ENCODE results near the gene FREM1. TPM values are rescaled to one million over a fixed set of nuclear protein-coding genes. Genes with fewer than 3 reads are reported as not detected.

FREM1 gene
- polyA plus RNA-seq, 4 donors, result 168 to 177 (median 176) TPM

DNA sequence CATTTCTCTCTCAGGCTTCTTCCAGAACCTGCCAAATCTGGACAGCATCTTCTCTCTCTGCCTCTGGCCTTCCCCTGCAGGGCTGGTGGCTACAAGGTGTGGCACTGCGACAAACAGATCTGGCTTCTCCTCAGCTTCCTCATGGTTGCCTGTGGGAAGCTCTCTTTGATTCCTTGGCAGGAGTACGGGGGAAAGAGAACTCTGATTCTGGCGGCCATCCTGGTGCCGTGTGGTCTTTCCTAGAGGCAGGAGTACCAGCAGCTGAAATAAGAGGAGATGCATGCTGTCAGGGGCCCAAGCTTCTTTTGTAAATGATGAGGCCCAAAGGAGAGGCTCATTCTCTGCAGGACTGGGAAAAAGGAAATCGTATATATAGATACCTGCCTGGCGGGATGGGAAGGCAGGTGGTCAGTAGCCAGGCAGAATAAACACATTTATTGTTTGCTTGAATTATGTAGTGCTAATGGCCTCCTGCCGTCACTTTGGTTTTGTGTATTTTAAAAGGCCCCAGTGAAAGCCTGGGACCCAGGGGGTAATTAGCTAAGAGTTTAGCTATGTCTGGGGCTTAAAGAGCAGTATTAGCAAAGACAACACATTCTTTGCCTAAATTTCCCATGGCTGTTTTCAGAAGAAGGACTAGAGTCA lies 187.7 kb downstream of the FREM1 start, which contains the start of gene CER1:
Gene CER1 (minus strand): TSS at position 343 of the 645 bp plus-strand sequence. CDS start 61 bp downstream, at position 282.
- no peak for DNase-seq (ENCODE audit: low read depth in 4 of 4, low spot score in 3 of 4)

DNA sequence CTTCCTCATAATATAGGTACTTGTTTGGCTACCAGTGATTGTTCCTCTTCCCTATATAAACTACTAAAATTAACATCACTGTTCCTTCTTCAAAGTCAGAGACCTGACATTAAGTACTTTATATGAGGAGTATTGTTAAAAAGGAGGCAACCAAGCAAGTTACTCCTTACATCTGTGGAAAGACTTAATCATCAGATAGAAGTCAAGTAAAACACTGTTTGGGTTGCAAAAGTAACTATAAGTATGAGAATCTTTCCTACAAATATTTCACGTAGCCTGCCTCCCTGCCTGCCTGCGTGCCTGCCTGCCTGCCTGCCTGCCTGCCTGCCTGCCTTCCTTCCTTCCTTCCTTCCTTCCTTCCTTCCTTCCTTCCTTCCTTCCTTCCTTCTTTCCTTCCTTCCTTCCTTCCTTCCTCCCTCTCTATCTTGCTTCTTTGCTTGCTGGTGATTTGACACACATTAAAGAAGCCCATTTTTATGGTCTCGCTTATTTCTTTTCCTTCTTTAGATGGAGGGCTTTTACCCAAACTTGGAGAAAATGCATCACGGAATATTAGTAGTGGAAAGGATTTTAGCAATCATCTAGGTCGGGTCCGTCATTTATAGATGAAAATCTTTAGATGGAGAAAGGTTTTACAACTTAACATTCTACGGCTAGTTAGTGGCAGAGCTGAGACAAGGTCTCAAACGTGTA lies 190.9 kb downstream of the FREM1 start:
- no peak for DNase-seq (ENCODE audit: low read depth in 4 of 4, low spot score in 3 of 4)

DNA sequence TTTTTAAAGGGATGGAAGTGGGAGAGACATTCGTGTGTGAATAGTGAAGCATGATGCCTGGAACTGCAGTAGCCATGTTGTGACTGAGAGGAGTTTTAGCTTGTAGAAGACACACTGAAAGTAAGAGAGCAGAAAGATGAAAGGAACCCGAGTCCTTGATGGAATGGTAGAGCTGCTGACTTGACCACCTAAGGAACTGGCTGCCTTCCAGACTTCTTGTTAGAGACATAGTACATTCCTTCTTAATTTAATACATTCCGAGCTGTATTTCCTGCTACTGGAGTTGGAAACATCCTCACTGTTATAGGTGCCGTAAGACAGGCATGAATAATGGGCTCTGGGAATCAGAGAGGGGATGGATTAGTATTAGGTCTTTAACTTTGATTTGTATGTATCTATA lies 195.1 kb downstream of the FREM1 start:
- no peak for DNase-seq (ENCODE audit: low read depth in 4 of 4, low spot score in 3 of 4)

DNA sequence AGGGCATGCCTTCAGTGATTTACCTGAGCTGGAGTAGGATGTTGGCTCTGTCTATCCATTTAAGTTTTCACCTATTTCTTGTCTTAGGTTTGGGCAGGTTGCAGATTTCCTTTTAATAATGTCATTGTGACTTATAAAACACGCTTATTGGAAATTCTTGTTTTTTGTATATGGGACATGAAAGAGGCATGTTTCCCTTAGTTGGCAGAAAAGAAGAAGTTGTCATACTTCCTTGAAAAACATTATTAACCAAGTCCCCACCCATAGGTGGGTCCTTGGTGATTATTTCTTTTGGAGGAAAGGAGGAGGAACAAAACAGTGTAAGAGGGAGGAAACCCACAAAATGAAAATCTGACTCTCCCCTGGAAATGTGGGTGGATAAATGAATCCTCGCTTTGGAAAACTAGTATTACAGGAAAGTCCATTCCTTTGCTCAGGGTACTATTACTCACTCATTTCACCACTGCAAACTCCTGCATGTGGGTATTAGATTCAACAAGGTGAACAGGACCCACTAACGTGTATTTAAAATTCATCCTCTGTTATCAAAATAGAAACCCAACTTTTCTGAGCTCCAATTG lies 197.0 kb downstream of the FREM1 start:
- no peak for DNase-seq (ENCODE audit: low read depth in 4 of 4, low spot score in 3 of 4)

DNA sequence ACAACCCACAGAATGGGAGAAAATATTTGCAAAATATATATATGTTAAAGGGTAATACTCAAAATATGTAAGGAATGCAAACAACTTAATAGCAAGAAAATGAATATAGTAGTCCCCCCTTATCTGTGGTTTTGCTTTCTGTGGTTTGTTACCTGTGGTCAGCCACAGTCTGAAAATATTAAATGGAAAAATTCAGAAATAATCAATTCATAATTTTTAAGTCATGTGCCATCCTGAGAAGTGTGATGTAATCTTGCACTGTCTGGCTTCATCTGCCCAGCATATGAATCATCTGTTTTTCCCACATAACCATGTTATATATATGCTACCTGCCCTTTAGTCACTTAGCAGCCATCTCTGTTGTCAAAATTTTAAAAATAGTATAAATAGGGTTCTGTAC lies 199.4 kb downstream of the FREM1 start:
- no peak for DNase-seq (ENCODE audit: low read depth in 4 of 4, low spot score in 3 of 4)

DNA sequence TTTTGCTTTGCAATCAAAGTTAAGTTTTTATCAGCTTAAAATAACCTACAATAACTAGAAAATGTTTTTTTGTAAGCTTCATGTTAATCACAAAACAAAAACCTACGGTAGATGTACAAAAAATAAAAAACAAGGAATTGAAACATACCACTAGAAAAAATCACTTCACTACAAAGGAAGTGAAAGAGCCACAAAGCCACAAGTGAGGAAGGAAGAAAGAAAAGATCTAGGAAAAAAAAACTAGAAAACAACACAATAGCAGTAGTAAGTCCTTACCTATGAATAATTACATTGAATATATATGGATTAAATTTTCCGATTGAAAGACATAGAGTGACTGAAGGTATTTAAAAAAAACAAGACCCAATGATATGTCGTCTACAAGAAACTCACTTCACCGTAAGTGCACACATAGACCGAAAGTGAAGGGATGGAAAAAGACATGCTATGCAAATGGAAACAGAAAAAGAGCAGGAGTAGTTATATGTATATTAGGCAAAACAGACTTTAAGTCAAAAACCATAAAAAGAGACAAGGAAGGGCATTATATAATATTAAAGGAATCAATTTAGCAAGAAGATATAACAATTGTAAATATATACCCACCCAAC lies 203.6 kb downstream of the FREM1 start:
- DNase-seq (ENCODE audit: low read depth in 4 of 4, low spot score in 3 of 4), result no peak

DNA sequence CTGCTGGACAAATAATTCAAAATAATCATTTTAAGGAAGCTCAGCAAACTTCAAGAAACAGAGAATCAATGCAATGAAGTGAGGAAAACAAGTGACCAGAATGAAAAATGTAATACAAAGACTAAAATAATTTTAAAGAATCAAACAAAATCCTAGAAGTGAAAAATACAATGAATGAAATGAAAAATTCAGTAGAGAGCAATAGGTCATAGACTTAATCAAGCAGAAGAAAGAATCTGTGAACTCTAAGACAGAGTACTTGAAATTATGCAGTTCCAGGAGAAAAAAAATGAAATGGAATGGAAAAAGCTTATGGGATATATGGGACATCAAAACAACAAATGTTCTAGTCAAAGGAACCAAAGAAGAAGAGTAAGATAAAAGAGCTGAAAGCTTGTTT lies 205.1 kb downstream of the FREM1 start:
- DNase-seq (ENCODE audit: low read depth in 4 of 4, low spot score in 3 of 4), result no peak

DNA sequence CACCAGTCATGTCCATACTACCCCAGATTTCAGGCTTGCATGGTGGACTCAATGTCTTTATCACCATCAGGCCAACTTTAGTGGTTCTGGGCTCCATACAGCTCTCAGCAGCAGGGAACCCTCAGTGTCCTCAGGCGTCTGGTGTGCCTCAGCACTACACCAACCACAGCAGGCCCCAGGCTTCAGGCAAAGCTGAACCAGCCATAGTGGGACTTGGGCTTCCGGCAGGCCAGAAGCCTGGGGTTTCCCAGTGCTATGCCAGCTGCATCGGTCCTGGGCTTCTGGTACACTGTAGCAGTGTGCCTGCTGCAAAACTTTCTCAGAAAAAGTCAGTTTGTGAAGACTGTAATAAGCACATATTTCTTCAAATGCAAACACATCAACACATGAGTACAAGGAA lies 205.9 kb downstream of the FREM1 start:
- DNase-seq (ENCODE audit: low read depth in 4 of 4, low spot score in 3 of 4), result no peak

DNA sequence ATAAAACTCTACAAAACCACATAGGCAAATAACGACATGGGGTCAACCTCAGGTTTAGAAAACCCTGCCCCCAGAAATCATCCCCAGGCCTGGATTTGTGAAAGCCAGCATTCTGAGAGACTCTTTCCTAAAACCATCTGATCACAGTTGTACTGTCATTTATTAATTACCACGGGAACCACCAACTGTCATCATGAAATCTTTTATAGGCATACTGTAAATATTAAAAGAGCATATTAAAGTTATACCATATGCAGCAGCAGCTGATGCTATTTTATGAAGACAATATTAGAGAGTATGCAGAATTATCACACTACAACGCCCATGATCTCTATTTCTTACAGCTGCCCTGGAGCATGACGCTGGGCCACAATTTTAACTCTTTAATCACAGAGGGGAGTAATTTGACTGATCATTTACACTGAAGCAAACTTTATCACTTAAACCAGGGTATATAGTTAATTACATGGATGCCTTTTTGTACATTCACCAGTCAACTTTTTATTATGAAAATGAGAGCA lies 208.0 kb downstream of the FREM1 start:
- no peak for DNase-seq (ENCODE audit: low read depth in 4 of 4, low spot score in 3 of 4)

DNA sequence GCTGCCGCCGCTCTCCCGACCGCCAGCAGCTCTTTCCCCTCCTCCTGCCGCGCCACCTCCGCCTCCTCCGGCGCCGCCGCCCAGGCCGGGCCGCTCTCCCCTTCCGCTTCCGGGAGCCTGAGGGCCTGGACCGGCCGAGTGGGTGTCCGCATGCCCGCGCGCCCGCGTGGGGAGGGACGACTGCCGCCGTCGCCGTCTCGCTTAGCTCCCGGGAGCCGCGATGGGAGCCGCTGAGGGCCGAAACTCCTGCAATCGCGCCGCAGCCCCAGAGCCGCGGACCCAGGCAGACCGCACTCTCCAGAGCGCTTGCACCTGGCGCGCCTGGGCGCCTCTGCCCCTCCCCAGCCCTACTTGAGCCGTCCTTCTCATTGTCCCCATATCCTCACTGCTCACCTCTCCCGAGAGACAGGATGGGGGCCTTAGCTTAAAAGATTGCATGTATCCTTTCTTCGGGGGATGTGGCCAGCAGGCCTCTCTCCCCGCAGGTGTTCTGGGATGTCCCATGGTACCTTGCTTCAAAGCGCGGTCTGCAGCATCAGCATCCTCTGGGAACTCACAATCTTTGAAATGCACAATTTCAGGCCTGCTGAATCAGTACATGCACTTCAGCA lies 216.9 kb downstream of the FREM1 start, which contains the start of gene ZDHHC21:
Gene ZDHHC21 (minus strand): TSS at position 182 of the 611 bp plus-strand sequence. CDS start 19,092 bp downstream, outside the sequence.
- DNase-seq (ENCODE audit: low read depth in 4 of 4, low spot score in 3 of 4), result peak in 3 of 4 donors; percentile 20 to 52 (median 30)

DNA sequence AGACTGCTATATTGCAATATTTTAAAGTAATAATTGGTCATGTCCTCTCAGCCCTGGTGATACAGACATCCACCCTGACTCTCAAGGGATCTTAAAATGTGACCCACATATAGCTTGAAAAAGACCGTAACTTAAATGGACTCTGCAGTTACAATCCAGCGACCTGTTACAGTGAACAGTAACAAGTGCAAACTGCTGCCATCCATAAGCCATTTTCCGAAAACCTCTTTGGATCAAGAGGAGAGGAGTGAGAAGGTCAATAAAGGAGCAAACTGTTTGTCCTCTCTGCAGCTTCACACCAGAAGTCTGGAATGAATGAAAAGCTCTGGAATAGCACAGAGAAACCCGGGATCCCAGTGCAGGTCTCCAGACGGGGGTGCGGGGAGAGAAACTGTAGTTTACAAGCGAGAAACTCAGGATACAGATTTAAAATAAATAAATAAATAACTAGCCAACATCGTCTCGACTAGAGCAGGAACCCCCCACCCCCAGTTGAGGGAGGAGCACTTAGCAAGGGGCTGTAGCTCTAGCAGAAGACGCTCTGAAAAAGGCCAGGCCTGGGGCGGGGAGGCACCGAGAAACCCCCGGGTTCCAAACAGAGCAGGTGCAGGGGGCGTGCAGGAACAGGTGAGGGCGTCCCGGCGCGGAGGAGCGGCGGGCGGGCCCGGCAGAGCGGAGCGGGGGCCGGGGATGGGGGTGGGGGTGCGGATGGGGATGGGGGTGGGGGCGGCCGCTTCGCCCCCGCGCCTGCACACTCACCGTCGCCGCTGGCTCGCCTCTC lies 217.6 kb downstream of the FREM1 start:
- peak in 3 of 4 donors; percentile 18 to 26 (median 25) for DNase-seq (ENCODE audit: low read depth in 4 of 4, low spot score in 3 of 4)

DNA sequence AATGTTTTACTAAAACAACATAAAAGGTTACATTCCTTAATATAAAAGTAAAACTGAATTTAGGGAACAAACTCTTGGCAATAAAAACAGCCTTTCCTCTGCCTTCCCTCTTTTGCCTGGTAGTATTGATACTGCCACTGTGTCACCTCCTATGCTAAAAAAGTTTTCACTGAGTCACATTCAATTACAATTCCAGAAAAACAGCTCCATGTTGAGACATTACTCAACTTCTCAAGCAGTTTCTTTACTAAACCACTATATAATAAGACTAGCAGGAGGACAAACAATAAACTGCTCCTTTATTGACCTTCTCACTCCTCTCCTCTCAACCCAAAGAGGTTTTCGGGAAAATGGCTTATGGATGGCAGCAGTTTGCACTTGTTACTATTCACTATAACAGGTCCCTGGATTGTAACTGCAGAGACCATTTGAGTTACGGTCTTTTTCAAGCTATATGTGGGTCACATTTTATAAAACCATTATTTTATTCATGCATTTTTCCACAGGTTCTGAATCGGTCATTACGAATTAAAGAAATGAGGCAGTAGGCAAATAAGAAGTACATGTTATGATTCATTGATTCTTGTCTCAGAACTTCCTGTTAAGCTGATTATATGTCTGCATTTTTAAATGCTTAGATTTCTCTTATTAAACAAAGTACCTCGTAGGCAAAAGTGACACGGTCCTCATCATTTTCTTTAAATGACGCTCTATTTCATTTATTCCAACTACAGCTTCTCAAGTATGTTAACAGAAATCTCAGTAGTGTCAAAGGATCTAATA lies 219.1 kb downstream of the FREM1 start:
- no peak for DNase-seq (ENCODE audit: low read depth in 4 of 4, low spot score in 3 of 4)

DNA sequence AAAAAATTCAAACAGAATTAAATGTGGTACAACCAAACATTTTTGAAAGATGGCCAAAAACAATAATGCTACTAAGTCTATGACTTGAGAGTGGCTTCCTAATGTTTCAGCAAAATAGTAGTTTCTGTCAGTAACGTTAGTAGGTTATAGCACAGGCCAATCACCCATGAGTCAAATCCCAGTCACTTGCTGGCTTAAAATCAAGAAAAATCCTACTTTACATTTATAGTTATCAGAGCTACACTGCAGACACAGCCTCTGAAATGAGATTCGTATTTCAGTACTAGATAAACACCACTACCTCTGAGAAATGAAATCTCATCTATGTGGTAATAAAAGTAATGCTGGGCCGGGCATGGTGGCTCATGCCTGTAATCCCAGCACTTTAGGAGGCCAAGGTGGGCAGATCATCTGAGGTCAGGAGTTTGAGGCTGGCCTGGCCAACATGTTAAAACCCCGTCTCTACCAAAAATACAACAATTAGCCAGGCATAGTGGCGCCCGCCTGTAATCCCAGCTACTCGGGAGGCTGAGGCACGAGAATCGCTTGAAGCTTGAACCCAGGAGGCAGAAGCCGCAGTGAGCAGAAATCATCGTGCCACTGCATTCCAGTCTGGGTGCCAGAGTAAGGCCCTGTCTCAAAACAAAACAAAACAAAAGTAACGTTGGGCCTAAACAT lies 223.0 kb downstream of the FREM1 start:
- no peak for DNase-seq (ENCODE audit: low read depth in 4 of 4, low spot score in 3 of 4)

DNA sequence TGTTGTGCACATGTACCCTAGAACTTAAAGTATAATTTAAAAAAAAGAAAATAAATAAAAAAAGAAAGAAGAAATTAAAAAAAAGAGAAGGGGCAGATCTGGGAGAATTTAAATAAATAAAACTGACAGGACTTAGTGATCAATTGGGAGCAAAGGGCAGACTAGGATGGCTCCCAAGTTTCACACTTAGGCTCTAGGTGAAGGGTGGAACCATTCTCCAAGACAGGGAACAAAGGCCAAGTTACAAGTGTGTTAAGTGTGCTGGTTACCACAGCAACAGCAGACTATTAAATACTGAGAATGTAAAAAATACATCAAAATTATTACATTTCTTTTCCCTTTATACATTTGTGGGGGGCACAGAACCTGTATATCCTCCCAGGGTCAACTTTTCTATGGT lies 224.1 kb downstream of the FREM1 start:
- no peak for DNase-seq (ENCODE audit: low read depth in 4 of 4, low spot score in 3 of 4)

Data from right renal pelvis (tissue), 4 donors.